Hematopoietic multipotent progenitor cell treated with erythropoietin and hydrocortisone succinate and interleukin-3 and kit ligand, for 15 days (in vitro differentiated cells): Measurements from ENCODE around the gene NFIA.
"Not testable (repeated sequence)": the region's sequence is repeated elsewhere in the genome, so short reads cannot be mapped to it uniquely, and the experiment has no call there.

Experiments
- DNase-seq: peaks from one replicate; pipeline ENCODE4 v3.0.0-alpha.2; 2015; ENCODE audit warnings: low spot score

NFIA gene

GRCh38 chr1:61271412-61271789 is 189.0 kb downstream of the NFIA start:
- no peak for DNase-seq

DNA sequence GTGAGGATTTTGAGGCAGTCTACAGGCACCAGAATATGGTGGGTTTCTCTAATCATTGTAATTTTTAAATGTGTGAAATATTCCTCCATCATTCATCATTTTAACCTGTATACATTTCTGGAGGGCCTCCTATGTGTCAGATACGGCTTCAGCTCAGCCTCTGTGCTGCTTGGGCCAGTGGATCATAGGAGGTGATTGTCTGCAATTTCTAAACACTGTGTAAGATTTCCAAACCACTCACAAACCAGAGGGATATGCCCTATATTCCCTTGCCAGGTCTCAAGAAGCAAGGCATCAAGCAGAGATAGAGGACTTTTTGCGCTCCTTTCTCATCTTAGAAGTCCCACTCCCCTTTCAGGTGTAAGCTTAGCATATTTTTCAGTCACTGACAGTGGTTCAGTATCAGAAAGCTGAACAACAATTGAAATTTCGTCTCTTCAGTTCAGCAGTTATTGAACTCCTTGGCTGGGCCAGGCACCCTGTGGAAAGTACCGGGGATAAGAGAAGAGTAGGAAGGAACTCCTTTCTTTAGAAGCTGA is 190.9 kb downstream of the NFIA start:
- DNase-seq: no peak

DNA sequence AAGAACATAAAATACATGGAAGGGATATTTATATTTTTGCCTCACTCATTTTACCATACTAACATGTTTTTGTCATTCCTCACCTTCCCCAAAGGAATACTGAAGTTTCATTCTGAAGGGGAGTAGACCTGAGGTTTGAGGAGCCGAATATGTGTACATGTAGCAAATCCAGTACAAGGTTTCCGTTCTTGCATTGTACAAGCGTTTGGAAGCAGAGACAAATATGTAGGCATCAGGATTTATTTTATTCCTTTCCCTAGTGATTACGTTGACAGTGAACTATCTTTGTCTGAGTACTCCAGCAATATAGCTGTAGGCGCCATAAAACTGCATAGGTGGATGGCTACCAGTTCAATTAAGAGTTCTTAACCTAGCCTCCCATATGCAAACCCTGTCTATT is 191.5 kb downstream of the NFIA start:
- no peak for DNase-seq

DNA sequence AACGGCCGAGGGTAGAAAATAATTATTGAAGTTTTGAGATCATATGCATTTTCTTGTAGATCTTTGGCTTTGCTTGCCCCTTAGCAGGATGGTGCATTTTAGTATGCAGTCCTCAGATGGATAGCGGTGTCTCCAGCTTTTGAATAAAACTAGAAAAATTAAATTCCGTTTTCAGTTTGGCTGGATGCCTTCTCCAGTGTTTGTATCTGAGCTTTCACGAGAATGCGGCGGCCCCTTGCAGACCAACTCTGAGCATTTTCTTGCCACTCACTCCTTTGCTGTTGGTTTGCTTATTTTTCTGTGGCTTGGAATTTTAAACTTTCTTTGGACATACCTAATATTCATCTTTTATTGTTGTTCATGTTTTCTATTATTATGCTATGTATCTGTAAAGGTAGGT is 192.6 kb downstream of the NFIA start:
- no peak for DNase-seq

DNA sequence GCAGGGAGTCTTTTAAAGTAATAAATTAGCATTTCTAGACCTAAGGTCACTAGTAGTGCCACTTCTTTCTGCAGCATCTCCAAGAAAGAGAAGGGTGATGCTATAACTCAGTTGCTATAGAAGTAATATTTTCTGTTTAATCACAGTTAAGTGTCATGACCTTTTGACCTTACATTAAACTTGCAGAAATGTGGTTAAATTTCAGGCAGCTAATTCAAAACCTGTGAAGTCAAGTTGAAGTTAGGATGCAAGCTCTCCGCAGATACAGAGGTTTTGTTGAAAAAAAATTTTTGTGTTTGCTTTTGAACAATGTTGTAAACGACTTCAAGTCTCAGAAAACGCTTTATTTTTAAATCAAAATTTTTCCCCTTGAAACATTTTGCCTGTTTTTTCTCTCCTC is 193.9 kb downstream of the NFIA start:
- no peak for DNase-seq

DNA sequence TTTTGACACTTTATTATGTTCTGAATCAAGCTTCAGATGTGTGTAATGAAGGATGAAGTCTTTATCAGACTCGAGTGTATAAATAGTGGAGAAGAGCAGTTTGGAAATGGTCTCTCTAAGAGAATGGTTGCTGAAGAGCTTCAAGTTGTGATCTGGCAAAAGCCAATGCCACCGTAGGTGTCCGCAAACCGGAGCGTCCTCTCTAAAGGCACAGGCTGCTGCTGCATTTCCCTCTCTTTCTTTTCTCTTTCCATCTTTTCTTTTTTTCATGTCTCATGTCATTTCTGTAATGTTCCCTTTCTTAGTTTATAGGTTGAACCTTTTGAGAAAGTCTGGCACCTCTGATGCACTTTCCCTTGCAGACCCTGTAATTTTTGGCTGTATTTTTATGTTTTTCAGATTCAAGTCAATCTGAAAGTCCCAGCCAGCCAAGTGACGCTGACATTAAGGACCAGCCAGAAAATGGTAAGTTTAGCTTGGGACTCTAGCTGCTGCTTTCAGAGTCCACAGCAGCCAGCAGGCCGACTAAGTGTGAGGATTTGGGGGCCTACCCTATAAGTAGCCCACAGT is 194.8 kb downstream of the NFIA start:
- DNase-seq: no peak

DNA sequence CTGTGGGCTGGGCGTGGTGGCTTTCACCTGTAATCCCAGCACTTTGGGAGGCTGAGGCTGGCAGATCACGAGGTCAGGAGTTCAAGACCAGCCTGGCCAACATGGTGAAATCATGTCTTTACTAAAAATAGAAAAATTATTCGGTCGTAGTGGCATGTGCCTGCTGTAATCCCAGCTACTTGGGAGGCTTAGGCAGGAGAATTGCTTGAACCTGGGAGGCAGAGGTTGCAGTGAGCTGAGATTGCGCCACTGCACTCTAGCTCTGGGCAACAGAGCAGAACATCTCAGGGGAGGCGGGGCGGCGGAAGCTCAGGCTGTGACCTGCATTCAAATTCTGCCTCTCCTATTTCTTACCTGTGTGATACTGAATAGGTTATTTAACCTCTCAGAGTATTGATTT is 196.1 kb downstream of the NFIA start:
- not testable (repeated sequence) for DNase-seq

- DNase-seq: no peak
Measured at GRCh38 chr1:61278966-61279365, 196.6 kb downstream of the NFIA start.

GRCh38 chr1:61279570-61279969 is 197.2 kb downstream of the NFIA start:
- DNase-seq: no peak

GRCh38 chr1:61280452-61280851 is 198.1 kb downstream of the NFIA start:
- DNase-seq: no peak

- DNase-seq: no peak
Measured at GRCh38 chr1:61282387-61282786, 200.0 kb downstream of the NFIA start.

- no peak for DNase-seq
Measured at GRCh38 chr1:61284248-61284854, 202.0 kb downstream of the NFIA start.

- DNase-seq: no peak
Measured at GRCh38 chr1:61284936-61285335, 202.6 kb downstream of the NFIA start.

GRCh38 chr1:61285371-61285885 is 203.1 kb downstream of the NFIA start:
- DNase-seq: no peak

DNA sequence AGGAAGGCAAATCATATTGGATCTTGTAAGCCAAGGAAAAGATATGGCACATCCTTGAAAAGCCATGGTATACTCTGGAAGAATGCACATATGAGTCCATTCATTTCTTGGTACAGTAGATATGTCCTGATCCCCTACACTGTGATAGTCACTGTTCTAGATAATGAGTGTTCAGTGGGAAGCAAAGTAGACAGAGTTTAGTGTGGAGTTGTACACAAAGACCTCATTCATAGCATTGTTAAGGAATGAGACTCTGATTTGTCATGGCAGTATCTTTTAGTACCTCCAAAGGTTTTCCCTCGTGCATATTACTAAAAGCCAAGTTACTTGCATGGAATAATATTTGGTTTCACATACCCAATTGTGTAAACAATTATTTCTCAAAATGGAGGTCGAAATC is 204.7 kb downstream of the NFIA start:
- no peak for DNase-seq

GRCh38 chr1:61287734-61288133 is 205.4 kb downstream of the NFIA start:
- no peak for DNase-seq

GRCh38 chr1:61289232-61290098 is 207.1 kb downstream of the NFIA start:
- DNase-seq: no peak

- no peak for DNase-seq
Measured at GRCh38 chr1:61290525-61290924, 208.2 kb downstream of the NFIA start.

GRCh38 chr1:61293197-61293596 is 210.8 kb downstream of the NFIA start:
- DNase-seq: no peak

GRCh38 chr1:61293986-61294504 is 211.7 kb downstream of the NFIA start:
- DNase-seq: no peak

DNA sequence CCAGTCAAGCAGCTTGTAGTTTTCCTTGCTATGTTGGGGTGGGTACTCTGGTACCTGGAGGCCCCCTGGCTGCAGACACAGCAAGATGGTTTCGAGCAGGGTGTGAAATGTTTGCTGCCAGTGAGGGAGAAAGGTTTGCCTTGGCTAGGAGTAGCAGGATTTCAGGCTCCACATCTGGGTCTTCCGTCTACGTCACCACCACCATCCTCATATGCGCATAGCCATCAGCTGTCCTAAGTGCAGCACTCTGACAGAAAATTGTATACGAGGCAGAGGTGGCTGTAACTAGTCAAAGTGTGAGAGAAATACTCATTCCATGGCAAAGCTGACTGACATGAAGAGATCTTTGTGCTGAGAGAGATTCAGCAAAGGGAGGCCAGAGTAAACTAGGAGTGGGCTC is 212.6 kb downstream of the NFIA start:
- DNase-seq: no peak

DNA sequence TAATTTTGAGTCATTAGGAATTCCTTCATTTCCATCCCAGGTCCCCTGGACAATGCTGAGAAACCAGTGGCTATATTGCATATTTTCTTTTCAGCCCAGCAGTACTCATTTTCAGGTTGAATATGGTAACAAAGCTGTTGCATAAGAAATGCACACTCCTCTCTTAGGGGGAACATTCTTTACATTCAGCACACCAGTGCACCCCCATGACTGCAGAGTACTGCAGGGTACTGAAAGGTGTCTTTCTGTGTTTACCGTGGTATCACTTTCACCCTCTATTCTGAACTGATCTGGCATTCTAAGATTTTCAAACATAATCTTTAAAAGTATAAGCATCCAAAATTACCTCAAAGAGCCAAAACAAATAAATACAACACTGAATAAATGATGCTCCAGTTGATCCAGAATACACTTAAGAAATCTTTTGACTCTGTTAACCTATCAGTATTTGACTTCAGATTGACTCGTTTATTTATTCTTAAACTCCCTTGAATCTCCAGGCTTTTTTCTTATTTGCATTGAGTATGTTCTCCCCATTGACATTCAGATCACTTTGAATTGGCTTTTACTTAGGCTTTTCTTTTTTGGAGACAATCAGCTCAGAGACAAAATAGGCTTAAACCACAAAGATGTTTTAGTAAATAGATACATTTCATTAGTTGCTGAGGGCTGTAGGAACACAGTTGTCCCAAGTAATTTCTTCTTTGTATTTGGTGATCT is 213.6 kb downstream of the NFIA start:
- DNase-seq: no peak
